ENCODE results near the gene ARHGAP23. TPM values are rescaled to one million over a fixed set of nuclear protein-coding genes. Genes with fewer than 3 reads are reported as not detected.

Gene ARHGAP23
- total and polyA plus RNA-seq, 2 experiments from 2014 or later = 21.4 to 150 TPM

DNA sequence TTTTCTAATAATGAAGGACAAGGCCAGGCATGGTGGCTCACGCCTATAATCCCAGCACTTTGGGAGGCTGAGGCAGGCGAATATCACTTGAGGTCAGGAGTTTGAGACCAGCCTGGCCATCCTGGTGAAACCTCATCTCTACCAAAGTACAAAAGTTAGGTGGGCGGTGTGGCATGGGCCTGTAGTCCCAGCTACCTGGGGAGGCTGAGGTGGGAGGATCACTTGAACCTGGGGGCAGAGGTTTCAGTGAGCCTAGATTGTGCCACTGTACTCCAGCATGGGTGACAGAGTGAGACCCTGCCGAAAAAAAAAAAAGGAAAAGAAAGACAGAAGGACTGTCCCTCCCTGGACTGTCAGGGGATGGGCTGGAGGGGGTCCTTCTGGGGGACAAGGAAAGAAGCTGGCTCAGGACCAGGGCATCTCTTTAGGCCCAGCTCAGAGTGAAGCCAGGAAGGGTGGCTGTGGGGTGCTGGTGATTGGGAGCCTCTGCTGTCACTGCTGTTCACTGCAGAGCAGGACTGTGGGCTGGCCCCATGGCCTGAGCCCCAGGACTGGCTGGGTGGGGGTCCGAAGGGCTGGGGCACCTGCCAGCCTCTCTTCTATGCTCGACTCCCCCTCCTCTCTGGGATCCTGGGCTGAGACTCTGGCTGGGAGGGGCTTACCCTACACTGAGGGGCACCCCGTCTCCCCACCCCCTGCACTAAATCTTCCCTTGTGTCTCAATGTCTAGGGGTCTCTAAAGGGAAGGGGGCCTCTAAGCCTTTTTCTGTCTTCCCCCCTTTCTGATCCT, 909 bp upstream of the ARHGAP23 start:
- H3K27ac ChIP-seq (ENCODE audit: low read depth) = no peak overlapping the region

More for the DNA sequence above, 909 bp upstream of the ARHGAP23 start:
- Mint-ChIP-seq H3K4me1 (peaks cover 75% of the 10 kb centered on the region), H3K36me3 (ENCODE audit: low read depth) (peaks cover 8% of the 10 kb centered on the region; the same call in 2 of the 3 replicates), H3K4me3 (peak overlapping the region; percentile 66), H3K9me3 (no peaks in the 10 kb centered on the region; the same call in 2 of the 3 replicates), H3K27me3 (ENCODE audit: insufficient read depth, low read depth, poor library complexity) (peaks cover 27% of the 10 kb centered on the region), H3K27ac (no peak overlapping the region)
- DNase-seq (ENCODE audit: low spot score) (no peak), ATAC-seq (no peak)
- H3K4me2 ChIP-seq = peak overlapping the region; percentile 88
- peaks cover 57% of the 10 kb centered on the region for H3K4me1 ChIP-seq (ENCODE audit: insufficient read depth)
- no peaks in the 10 kb centered on the region for H3K36me3 ChIP-seq (ENCODE audit: insufficient read depth)
- H3K79me2 ChIP-seq (replicated peaks; ENCODE audit: insufficient read depth) = peaks cover 67% of the 10 kb centered on the region
- no peaks in the 10 kb centered on the region for H3K9me2 ChIP-seq (ENCODE audit: insufficient read depth)
- H4K20me1 ChIP-seq (replicated peaks; ENCODE audit: insufficient read depth) = peaks cover 5% of the 10 kb centered on the region
- TF ChIP-seq, protein P1, sequence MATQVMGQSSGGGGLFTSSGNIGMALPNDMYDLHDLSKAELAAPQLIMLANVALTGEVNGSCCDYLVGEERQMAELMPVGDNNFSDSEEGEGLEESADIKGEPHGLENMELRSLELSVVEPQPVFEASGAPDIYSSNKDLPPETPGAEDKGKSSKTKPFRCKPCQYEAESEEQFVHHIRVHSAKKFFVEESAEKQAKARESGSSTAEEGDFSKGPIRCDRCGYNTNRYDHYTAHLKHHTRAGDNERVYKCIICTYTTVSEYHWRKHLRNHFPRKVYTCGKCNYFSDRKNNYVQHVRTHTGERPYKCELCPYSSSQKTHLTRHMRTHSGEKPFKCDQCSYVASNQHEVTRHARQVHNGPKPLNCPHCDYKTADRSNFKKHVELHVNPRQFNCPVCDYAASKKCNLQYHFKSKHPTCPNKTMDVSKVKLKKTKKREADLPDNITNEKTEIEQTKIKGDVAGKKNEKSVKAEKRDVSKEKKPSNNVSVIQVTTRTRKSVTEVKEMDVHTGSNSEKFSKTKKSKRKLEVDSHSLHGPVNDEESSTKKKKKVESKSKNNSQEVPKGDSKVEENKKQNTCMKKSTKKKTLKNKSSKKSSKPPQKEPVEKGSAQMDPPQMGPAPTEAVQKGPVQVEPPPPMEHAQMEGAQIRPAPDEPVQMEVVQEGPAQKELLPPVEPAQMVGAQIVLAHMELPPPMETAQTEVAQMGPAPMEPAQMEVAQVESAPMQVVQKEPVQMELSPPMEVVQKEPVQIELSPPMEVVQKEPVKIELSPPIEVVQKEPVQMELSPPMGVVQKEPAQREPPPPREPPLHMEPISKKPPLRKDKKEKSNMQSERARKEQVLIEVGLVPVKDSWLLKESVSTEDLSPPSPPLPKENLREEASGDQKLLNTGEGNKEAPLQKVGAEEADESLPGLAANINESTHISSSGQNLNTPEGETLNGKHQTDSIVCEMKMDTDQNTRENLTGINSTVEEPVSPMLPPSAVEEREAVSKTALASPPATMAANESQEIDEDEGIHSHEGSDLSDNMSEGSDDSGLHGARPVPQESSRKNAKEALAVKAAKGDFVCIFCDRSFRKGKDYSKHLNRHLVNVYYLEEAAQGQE (IDR thresholded peaks at IDR 0.05; ENCODE audit: unreplicated experiment) = no peak
- TF ChIP-seq, protein P2, sequence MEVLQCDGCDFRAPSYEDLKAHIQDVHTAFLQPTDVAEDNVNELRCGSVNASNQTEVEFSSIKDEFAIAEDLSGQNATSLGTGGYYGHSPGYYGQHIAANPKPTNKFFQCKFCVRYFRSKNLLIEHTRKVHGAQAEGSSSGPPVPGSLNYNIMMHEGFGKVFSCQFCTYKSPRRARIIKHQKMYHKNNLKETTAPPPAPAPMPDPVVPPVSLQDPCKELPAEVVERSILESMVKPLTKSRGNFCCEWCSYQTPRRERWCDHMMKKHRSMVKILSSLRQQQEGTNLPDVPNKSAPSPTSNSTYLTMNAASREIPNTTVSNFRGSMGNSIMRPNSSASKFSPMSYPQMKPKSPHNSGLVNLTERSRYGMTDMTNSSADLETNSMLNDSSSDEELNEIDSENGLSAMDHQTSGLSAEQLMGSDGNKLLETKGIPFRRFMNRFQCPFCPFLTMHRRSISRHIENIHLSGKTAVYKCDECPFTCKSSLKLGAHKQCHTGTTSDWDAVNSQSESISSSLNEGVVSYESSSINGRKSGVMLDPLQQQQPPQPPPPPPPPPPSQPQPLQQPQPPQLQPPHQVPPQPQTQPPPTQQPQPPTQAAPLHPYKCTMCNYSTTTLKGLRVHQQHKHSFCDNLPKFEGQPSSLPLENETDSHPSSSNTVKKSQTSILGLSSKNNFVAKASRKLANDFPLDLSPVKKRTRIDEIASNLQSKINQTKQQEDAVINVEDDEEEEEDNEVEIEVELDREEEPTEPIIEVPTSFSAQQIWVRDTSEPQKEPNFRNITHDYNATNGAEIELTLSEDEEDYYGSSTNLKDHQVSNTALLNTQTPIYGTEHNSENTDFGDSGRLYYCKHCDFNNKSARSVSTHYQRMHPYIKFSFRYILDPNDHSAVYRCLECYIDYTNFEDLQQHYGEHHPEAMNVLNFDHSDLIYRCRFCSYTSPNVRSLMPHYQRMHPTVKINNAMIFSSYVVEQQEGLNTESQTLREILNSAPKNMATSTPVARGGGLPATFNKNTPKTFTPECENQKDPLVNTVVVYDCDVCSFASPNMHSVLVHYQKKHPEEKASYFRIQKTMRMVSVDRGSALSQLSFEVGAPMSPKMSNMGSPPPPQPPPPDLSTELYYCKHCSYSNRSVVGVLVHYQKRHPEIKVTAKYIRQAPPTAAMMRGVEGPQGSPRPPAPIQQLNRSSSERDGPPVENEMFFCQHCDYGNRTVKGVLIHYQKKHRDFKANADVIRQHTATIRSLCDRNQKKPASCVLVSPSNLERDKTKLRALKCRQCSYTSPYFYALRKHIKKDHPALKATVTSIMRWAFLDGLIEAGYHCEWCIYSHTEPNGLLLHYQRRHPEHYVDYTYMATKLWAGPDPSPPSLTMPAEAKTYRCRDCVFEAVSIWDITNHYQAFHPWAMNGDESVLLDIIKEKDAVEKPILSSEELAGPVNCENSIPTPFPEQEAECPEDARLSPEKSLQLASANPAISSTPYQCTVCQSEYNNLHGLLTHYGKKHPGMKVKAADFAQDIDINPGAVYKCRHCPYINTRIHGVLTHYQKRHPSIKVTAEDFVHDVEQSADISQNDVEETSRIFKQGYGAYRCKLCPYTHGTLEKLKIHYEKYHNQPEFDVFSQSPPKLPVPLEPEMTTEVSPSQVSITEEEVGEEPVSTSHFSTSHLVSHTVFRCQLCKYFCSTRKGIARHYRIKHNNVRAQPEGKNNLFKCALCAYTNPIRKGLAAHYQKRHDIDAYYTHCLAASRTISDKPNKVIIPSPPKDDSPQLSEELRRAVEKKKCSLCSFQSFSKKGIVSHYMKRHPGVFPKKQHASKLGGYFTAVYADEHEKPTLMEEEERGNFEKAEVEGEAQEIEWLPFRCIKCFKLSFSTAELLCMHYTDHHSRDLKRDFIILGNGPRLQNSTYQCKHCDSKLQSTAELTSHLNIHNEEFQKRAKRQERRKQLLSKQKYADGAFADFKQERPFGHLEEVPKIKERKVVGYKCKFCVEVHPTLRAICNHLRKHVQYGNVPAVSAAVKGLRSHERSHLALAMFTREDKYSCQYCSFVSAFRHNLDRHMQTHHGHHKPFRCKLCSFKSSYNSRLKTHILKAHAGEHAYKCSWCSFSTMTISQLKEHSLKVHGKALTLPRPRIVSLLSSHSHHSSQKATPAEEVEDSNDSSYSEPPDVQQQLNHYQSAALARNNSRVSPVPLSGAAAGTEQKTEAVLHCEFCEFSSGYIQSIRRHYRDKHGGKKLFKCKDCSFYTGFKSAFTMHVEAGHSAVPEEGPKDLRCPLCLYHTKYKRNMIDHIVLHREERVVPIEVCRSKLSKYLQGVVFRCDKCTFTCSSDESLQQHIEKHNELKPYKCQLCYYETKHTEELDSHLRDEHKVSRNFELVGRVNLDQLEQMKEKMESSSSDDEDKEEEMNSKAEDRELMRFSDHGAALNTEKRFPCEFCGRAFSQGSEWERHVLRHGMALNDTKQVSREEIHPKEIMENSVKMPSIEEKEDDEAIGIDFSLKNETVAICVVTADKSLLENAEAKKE (CRISPR knock-in tag; IDR thresholded peaks at IDR 0.05) = no peak
- TF ChIP-seq POLR2AphosphoS5 (IDR thresholded peaks at IDR 0.05; ENCODE audit: low read depth) (no peak), ZNF331 (CRISPR knock-in tag; IDR thresholded peaks at IDR 0.05; ENCODE audit: low read depth) (no peak), STAT1 (IDR thresholded peaks at IDR 0.05; ENCODE audit: unreplicated experiment) (no peak), NANOG (IDR thresholded peaks at IDR 0.05; ENCODE audit: borderline replicate concordance) (no peak), JUNB (IDR thresholded peaks at IDR 0.05; ENCODE audit: unreplicated experiment) (no peak), EZH2 (IDR thresholded peaks at IDR 0.05; ENCODE audit: low read depth, unreplicated experiment) (no peak), ZNF114 (CRISPR knock-in tag; IDR thresholded peaks at IDR 0.05) (no peak), CREB1 (CRISPR knock-in tag; IDR thresholded peaks at IDR 0.05; ENCODE audit: low read depth) (no peak), EZH2phosphoT487 (IDR thresholded peaks at IDR 0.05; ENCODE audit: unreplicated experiment) (no peak)
- TF ChIP-seq, protein P3, sequence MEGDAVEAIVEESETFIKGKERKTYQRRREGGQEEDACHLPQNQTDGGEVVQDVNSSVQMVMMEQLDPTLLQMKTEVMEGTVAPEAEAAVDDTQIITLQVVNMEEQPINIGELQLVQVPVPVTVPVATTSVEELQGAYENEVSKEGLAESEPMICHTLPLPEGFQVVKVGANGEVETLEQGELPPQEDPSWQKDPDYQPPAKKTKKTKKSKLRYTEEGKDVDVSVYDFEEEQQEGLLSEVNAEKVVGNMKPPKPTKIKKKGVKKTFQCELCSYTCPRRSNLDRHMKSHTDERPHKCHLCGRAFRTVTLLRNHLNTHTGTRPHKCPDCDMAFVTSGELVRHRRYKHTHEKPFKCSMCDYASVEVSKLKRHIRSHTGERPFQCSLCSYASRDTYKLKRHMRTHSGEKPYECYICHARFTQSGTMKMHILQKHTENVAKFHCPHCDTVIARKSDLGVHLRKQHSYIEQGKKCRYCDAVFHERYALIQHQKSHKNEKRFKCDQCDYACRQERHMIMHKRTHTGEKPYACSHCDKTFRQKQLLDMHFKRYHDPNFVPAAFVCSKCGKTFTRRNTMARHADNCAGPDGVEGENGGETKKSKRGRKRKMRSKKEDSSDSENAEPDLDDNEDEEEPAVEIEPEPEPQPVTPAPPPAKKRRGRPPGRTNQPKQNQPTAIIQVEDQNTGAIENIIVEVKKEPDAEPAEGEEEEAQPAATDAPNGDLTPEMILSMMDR (conservative IDR thresholded peaks at IDR 0.05; ENCODE audit: low read depth in 2 of 2) = no peak
- TF ChIP-seq, protein P4, sequence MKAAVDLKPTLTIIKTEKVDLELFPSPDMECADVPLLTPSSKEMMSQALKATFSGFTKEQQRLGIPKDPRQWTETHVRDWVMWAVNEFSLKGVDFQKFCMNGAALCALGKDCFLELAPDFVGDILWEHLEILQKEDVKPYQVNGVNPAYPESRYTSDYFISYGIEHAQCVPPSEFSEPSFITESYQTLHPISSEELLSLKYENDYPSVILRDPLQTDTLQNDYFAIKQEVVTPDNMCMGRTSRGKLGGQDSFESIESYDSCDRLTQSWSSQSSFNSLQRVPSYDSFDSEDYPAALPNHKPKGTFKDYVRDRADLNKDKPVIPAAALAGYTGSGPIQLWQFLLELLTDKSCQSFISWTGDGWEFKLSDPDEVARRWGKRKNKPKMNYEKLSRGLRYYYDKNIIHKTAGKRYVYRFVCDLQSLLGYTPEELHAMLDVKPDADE (IDR thresholded peaks at IDR 0.05) = no peak
- no peaks in the 10 kb centered on the region for H3K27me3 ChIP-seq (ENCODE audit: insufficient read depth)
- peaks cover 17% of the 10 kb centered on the region; the same call in 1 of the 2 replicates for H3F3A ChIP-seq (replicated peaks; ENCODE audit: low read depth)
- H2AFZ ChIP-seq = no peak overlapping the region
- H3K4me3 ChIP-seq = peak overlapping the region; percentile 87

Measured in GM23338 (cell line).